Activated CD4-positive, alpha-beta T cell treated with anti-CD3 and anti-CD28 coated beads, Interleukin-10, Interleukin-2, amounts not matched to agents 100 ng/mL and 50 ng/mL, durations not matched to agents 16 hours and 8 hours (primary cell): Measurements from ENCODE around the gene NUDT2.
"Not testable (repeated sequence)": the region's sequence is repeated elsewhere in the genome, so short reads cannot be mapped to it uniquely, and the experiment has no call there.

Experiments used
- DNase-seq: peaks from one replicate; pipeline ENCODE4 v3.0.0-alpha.2; 2020

Gene NUDT2

DNA sequence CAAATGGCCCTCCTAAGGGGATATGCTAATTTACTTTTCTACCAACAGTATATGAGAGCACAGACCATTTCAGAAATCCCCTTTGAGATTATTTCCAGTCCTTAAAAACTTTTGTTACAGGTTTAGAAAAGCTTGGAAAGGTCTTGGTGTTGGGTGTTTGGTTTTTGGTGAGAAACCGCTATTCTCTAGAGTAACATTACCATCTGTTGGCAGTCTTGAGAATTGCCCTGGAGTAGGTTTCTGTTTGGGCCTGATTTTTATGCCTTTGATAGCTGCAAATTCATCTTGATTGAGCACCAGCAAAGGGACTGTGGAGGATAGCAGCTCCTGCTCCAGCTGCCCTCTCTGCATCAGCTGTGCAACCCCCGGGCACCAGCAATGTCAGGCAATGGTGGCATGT lies 8.0 kb downstream of the NUDT2 start:
- no peak for DNase-seq

DNA sequence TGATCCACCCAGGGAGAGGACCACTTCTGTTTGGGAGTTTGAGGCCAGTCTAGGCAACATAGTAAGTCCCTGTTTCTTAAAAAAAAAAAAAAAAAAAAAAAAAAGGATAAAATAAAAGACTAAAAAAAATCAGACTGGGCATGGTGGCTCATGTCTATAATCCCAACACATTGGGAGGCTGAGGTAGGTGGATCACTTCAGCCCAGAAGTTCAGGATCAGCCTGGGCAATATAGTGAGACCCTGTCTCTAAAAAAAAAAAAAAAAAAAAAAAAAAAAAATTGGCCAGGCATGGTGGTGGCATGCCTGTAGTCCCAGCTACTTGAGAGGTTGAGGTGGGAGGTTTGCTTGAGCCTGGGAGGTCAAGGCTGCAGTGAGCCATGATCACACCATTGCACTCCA lies 8.7 kb downstream of the NUDT2 start:
- DNase-seq: not testable (repeated sequence)

DNA sequence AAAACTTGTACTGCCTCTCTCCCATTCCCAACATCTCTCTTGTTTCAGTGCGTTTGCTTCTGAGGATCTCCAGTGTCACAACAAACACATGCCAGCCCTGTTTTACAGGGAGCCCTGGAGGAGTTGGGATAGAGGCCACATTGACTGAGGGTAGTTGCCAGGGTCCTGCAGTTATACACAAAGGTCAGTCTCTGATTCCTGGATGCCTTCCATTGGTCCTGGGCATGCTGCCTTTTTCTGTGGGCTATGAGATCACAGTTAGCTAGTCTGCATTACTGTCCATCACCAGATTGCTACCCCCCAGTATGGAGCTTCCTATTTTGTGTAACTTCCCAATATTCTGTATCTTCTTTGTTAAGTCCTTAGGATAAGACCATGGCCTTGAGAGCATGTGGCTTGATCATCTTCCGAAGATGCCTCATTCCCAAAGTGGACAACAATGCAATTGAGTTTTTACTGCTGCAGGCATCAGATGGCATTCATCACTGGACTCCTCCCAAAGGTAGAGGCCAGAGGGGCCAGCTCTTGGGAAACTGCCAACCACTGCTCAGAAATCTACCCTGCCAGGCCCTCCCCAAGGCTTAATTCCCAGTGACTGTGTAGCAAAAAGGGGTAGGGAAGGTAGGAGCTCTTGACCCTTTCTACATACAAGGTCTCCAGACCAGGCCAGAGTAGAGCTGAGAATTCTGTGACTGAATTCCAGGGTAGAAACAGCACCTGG lies 9.5 kb downstream of the NUDT2 start:
- no peak for DNase-seq

DNA sequence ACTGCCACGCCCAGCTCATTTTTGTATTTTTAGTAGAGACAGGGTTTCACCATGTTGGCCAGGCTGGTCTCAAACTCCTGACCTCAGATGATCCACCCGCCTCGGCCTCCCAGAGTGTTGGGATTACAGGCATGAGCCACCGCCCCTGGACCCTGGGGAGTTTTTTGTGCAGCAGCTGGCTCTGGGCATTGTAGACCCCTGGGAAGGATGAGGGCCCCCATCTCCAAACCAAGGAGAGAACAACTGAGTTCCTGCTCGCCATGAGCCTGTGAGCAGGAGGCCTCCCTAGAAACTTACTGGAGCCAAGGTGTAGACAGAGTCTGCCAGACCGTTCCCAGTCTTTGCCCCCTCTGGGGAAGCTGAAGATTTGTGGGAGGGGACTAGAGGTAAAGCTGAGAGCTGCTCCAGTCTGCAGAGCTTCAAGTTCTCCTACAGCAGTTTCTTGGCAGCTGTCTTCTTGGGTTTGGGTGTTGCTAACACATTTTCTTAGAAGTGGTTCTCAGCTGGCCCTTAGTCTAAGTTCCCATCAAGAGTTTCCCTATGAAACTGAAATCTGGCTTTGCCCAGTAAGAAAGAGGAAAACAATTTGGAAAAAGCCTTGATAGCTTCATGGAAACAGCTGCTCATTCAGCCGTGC lies 12.4 kb downstream of the NUDT2 start:
- DNase-seq: no peak

DNA sequence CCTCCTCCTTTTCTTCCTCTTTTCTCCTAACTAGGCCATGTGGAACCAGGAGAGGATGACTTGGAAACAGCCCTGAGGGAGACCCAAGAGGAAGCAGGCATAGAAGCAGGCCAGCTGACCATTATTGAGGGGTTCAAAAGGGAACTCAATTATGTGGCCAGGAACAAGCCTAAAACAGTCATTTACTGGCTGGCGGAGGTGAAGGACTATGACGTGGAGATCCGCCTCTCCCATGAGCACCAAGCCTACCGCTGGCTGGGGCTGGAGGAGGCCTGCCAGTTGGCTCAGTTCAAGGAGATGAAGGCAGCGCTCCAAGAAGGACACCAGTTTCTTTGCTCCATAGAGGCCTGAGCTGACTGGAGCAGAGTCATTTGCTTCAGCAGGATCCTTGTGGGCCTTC lies 13.7 kb downstream of the NUDT2 start:
- no peak for DNase-seq

DNA sequence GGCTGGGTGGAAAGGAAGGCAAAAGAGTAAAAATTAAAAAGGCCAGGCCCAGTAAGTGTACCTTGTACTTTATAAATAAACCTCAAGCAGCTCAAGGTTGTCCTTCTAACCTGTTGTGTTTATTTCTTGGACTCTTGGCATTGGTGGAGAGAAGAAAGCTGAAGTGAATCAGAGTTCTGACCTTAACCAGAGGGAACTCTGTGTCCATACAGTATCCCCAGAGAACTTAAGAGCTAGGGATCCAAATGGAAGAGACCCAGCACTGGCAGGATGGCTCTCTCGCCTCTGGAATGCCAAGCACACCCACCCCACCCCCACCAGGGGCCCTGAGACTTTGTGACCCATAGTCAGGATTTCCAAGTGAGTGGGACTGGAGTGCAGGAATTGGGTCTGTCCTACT lies 14.2 kb downstream of the NUDT2 start:
- no peak for DNase-seq

DNA sequence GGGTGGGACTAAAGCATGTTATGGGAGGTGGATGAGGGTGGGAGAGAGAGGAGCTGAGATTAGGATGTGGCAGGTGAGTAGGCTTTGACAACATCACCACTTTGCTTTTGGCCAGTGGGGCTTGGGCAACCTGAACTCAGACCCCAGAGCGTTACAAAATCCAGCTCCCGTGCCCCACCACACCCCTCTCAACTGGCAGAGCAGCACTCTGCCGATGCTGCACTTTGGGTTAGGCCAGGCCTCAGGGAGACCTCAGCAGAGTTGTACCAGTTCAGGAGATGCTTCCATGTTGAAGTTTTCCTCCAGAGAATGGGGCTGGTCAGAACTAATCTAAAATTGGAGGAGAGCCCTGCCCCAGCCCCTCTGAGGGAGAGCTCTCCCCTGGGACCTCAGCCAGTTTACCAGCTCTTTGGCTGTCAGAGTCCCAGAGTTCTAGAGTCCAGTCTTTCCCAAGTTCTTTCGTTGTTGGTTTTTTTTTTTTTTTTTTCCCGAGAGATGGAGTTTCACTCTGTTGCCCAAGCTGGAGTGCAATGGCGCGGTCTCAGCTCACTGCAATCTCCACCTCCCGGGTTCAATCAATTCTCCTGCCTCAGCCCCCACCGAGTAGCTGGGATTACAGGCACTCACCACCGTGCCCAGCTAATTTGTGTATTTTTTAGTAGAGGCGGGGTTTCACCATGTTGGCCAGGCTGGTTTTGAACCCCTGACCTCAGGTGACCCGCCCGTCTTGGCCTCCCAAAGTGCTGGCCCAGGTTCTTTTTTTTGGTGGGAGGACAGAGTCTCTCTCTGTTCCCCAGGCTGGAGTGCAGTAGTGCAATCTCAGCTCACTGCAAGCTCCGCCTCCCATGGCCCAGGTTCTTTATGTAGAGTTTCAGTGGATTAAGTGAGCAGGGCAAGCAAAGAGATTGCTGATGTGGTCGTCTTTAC lies 17.8 kb downstream of the NUDT2 start:
- DNase-seq: no peak

DNA sequence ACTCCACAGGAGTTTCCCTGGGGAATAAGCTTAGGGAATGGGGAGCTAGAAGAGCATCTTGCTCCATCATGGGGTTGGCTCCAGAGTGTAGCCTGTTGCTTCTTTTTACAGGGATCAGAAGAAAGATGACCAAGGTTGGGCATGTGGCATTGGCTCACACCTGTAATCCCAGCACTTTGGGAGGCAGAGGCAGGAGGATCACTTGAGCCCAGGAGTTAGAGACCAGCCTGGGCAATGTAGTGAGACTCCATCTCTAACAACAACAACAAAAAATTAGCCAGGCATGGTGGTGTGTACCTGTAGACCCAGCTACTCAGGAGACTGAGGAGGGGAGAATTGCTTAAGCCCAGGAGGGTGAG lies 18.4 kb downstream of the NUDT2 start:
- DNase-seq: no peak

DNA sequence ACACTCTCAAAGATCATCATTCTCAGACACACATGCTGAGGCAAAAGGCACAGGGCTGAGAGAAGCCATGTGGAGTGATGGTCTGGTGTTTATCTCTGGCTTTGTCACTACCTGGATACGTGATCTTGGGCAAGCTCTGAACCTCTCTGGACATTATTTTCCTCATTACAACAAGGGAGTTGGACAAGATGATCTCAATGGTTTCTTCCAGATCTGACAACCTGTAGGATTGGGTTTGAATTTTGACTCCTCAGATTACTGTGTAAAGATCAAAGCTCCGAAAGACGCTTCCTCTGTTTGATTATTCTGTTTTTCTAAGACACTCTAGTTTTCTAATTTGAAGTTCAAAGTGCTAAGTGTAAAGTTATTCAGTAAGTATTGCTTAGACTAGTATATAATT lies 20.0 kb downstream of the NUDT2 start:
- no peak for DNase-seq

DNA sequence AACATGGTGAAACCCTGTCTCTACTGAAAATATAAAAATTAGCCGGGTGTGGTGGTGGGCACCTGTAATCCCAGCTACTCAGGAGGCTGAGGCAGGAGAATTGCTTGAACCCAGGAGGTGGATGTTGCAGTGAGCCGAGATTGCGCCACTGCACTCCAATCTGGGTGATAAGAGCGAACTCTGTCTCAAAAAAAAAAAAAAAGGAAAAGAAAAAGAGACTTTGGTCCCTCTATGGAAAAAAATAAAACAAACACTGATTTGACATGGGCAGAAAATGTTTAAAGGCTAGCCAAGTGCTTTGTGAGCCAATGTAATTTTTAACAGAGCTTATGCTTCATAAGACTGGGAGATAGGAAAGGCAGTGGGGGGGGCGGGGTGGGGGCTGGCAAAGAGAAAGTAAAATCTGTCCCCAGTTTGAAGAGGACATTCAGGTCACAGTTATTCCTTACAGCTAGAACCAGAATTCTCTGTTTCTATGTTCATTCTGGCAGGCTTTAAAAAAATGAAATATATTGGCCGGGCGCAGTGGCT lies 22.8 kb downstream of the NUDT2 start:
- not testable (repeated sequence) for DNase-seq

DNA sequence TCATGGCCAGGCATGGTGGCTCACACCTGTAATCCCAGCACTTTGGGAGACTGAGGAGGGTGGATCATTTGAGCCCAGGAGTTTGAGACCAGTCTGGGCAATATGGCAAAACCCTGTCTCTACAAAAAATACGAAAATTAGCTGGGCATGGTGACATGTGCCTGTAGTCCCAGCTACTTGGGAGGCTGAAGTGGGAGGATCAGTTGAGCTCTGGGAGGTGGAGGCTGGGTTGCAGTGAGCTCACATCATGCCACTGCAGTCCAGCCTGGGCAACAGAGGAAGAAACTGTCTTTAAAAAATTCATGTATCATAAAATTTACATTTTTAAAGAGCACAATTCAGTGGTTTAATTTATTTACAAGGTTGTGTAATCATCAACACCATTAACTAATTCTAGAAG lies 23.6 kb downstream of the NUDT2 start:
- not testable (repeated sequence) for DNase-seq

DNA sequence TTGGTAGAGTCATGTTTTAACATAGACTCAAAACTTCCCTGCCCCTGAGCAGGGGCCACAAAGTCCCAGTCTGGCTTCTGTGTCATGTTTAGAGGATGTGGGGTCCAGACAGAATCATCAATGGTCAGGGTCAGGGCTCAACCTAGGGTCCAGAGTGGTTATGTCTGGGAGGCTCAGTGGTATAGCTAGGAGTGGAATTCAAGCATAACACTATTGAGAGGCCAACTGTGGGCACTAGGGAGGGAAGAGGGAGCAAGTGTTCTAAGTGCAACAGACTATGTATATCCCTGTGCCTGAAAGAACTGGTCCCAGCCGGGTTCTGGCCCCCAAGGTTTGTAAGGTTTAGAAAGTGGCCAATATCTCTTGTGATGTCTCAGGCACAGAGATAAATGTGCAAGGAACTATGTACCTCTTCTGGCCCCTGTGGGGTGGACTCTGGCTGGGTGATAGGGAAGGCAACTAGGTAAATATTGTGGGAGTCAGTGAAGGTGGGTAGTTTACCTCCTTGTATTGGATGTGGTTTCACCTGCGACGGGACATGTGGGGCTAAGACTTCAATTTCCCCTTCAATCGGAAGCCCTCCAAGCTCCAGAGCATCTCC lies 33.3 kb downstream of the NUDT2 start:
- DNase-seq: no peak

DNA sequence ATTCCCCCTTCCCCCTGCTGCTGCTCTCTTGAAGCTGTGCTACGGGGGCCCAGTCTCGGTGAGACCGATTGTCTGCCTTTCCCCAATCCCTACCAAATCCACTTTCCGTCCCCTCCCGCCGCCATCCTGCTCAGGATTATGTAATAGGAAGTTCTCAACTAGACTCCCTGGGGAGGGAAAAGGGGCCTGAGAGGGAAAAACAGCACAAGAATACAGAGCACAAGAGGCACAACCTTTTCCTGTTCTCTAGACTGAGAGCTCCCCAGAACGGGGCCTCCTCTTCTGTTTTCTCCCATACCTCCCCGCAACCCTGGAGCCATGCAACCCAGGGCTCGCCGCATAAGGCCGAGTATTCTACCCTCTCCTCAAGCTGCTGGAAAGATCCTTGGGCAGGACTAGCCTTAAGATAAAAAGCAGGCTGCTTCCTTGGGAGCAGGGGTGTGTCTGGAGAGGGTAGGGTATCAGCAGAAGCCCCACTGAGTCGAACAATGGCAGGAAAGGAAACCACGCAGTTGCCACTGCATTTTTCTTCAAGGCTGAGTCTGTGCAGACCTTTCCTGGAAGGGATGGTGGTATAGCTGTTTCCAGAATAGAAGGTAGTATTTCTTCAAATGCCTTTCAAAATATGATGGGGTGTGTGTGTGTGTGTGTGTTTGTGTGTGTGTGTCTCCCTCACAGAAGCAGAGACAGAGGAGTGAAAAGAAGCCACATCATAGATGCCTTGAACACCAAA lies 34.4 kb downstream of the NUDT2 start:
- DNase-seq: no peak

DNA sequence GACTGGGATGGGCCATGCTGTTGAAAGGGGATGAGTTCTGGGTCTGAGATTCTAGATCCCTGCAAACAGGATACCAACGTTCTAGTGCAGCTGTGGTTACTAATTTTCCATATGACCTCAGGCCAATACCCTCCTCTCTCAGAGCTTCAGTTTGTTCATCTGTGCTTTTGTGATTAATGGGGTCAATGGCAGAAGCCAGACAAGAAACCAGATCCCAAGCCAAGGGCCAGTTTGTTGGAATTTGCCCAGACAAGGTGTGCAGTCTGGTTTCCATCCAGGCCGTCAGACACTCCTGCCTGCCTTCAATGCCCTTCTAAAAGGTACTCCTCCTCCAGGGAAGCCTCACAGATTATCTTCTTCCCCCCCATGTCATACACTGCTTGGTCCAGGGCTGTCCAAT lies 35.9 kb downstream of the NUDT2 start:
- DNase-seq: no peak

DNA sequence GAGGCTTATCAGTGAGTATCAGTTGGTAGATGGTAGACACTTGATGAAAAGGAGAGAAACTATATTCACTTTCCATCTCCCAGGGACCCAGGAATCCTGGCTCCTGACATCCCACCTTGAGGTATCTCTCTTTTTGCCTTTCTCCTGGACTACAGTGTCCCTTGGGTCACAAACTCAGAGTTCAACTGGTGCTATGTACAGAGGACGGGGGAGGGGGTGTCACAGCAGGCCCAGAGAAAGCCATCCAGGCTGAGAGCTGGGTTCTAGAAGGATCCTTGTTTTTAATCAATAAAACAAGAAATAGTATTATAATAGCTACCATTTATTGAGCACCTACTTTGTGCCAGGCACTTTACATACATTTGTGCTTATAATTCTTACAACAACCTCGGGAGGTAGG lies 37.0 kb downstream of the NUDT2 start:
- DNase-seq: no peak

DNA sequence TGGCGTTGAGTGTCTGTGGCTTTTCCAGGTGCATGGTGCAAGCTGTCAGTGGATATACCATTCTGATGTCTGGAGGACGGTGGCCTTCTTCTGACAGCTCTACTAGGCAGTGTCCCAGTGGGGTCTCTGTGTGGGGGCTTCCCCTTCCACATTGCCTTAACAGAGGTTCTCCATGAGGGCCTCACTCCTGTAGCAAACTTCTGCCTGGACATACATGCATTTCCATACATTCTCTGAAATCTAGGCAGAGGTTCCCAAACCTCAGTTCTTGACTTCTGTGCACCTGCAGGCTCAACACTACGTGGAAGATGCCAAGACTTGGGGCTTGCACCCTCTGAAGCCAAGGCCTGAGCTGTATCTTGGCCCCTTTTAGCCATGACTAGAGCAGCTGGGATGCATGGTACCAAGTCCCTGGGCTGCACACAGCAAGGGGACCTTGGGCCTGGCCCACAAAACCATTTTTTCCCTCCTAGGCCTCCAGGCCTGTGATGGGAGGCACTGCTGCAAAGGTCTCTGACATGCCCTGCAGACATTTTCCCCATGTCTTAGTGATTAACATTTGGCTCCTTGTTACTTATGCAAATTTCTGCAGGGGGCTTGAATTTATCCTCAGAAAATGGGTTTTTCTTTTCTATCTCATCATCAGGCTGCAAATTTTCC lies 38.5 kb downstream of the NUDT2 start:
- DNase-seq: not testable (repeated sequence)

DNA sequence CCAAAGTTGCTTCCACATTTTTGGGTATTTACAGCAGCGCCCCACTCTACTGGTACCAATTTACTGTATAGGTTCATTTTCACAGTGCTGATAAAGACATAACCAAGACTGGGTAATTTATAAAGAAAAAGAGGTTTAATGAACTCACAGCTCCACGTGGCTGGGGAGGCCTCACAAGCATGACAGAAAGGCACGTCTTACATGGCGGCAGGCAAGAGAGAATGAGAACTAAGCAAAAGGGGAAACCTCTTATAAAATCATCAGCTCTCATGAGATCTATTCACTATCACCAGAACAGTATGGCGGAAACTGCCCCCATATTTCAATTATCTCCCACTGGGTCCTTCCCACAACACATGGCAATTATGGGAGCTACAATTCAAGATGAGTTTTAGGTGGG lies 39.4 kb downstream of the NUDT2 start:
- not testable (repeated sequence) for DNase-seq

DNA sequence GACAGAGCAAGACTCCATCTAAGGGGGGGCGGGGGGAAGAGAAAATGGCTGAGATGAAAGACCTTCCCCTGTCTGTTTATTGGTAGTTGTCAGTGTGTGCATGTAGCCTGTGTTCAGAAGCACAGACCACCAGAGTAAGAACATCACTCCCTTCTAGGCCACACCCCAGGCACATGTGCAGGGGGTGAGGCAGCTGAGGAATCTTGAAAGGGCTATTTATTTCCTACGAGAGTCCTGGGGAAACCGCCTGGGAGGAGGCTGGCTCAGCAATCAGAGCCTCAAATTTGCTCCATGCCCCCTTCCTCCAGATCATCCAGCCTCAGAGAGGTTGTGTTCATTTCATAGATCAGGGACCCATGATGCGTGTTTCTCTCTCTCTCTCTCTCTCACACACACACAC lies 40.3 kb downstream of the NUDT2 start:
- DNase-seq: no peak

DNA sequence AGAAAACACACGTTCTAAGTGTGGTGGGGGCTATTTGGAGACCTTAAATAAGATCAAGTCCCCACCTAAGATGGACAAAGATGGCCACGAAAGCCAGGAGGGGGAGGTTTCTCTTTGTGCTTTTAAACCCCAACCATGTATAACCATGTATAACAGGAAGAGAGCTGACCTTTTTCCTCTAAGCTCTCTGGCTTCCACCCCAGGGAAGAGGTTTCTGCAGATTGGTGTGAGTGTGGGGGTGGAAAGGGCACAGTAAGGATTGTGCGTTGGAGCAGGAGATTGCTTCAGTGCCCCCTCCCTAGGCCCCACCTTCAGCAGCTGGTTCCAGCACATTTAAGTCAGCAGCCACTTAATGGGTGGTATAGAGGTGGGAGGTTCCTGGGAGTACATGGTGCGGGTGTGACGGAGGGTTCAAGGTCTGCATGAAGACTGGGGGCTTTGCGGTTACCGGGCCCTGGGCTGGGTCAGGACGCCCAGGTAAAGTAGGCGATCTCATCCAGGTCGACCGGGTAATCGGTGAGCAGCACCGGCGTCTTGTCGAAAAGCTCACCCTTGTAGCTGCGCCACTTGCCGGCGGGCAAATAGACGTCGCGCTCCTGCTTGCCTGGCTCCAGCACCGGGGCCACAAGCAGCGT lies 41.1 kb downstream of the NUDT2 start:
- DNase-seq: no peak

DNA sequence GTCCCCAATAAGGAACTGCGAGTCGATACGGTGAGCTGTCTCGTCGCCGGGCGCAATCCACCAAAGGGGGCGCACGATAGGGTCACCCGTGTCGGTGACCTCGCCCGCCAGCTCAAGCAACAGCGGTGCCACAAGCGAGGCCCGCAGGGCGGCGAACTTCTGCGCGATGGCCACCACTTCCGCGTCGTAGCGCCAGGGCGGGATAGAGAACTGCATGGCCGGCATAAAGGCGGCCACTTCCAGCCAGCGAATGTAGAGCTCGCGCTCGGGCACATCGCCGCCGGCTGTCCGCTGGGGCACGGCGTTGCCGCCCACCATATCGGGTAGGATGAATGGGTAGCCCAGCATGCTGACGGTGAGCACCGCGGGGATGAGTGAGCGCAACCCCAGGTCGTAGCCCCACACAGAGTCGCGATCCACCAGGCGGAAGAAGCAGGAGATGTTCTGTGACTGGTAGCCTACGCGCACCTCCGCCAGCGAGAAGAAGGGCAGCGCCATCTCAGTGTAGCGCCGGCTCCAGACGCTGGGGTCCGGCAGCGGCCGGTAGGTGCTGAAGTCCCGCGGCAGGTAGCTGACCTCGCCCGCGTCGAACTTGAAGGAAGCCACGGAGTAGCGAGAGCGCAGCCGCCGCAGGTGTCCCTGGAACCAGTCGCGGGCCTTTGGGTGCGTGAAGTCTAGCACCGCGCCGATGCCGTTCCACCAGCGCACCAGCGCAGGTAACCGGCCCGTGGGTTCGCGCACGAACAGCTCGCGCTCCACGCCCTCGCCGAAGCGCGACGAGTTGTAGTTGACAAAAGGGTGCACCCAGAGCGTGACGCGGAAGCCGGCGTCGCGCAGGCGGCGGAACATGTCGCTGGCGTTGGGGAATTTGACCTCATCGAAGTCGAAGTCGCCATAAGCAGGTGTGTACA lies 41.9 kb downstream of the NUDT2 start:
- DNase-seq: no peak
